Coronary artery (tissue), 2 donors: ENCODE data around the gene CHMP6.
A peak's percentile ranks its signal among the peaks of the same experiment; 100 is the strongest.

ENCODE experiments used
- DNase-seq: peaks from one replicate; pipeline ENCODE4 v3.0.0-alpha.2; 2017; ENCODE audit warnings: low spot score
- H3K27ac ChIP-seq, 2 donors: fragments of 200-600 bp; sonication (generic); one replicate each; pipeline ENCODE4 v1.5.1; 2016 to 2019
- H3K4me3 ChIP-seq: fragments of 200-600 bp; sonication (generic); 2 replicates; pipeline ENCODE4 v1.5.1; 2016; ENCODE audit warnings: mild to moderate bottlenecking, moderate library complexity
- CTCF ChIP-seq: fragments of 200-600 bp; sonication (generic); IDR thresholded peaks from one replicate; pipeline ENCODE4 v1.5.1; 2019; ENCODE audit warnings: antibody characterized with exemption

Gene CHMP6

DNA sequence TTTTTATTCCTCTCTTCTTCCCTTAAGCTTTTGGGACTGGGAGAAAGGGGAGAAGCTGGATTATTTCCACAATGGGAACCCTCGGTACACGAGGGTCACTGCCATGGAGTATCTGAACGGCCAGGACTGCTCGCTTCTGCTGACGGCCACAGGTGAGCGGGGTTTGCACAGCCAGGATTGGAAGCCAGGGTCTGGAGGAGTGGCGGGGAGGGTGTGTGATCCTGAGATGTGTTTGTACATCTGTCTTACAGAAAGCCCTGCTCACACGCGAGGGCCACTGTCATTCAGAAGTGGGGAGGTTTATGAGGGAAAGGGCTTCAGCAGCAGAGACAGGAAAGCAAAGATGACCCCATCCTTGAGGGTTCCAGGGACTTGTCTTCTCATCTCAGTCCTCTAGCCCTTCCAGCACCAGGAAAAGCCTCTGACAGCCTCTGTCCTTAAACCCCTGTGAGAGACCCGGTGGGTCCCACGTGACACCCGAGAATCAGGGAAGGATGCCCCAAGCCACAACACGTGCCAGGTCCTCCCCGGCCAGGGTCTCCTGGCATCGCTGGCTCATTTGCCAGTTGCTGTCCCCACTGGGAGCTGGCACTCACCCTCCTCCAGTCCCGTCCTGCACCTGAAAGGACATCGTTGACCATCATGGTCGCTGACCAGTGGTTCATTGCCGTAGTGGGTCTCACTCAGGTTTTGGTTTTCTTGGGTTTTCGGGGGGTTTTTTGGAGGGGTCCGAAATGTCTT, 44.3 kb upstream of the CHMP6 start:
- TF ChIP-seq CTCF, result no peak
- Histone ChIP-seq H3K4me3 (no peak overlapping the region), H3K27ac (no peak overlapping the region)
- no peak for DNase-seq

DNA sequence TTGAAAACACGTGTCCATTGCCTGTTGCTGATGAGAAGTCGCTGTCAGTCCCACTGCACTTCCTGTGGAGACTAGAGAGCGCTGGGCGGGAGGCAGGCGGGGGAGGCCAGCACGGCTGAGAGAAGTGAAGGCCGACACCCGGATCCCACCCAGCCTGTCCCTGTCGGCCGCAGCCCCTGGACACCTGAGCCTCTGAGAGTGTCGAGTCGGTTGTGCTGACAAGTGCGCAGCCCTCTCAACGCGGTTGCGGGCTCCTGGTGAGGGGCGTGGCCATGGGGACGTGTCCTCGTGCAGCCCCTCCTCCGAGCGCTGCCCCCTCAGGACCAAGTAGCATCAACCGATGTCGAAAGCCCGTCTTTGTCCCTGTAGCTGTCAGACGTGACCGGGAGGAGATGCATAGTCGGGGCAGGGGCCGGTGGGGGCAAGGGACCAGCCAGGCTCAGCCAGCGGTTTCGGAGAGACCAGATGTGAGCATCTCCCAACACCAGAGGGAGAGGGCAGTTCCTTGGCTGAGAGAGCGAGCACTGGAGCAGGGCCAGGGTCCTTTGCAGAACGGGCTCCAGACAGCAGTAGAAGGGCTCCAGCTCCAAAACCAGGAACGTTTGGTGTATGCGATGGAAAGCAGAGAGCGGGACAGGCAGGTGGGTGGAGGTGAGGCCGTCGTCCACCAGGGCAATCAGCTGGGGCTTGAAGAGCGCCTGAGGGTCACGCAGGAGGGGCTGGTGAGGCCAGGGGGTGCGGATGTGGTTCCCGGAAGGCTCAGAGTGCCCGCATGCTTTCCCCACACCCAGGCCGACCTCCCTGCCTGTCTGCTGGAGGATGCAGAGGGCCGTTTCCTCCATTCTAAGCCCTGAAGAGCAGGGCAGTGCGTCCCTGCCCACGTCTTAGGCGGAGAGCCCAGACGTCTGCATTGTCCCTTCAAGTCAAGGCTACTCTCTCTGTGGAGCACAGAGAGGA, 43.3 kb upstream of the CHMP6 start:
- DNase-seq, result no peak
- Histone ChIP-seq H3K4me3 (peak overlapping the region; percentile 7), H3K27ac (peak overlapping the region; percentile 61 to 79)
- TF ChIP-seq CTCF, result no peak

GRCh38 chr17:80948976-80949450, 42.6 kb upstream of the CHMP6 start:
- Histone ChIP-seq H3K4me3 (peak overlapping the region; percentile 7), H3K27ac (peak overlapping the region; percentile 61 to 79)
- no peak for TF ChIP-seq CTCF
- DNase-seq, result no peak

DNA sequence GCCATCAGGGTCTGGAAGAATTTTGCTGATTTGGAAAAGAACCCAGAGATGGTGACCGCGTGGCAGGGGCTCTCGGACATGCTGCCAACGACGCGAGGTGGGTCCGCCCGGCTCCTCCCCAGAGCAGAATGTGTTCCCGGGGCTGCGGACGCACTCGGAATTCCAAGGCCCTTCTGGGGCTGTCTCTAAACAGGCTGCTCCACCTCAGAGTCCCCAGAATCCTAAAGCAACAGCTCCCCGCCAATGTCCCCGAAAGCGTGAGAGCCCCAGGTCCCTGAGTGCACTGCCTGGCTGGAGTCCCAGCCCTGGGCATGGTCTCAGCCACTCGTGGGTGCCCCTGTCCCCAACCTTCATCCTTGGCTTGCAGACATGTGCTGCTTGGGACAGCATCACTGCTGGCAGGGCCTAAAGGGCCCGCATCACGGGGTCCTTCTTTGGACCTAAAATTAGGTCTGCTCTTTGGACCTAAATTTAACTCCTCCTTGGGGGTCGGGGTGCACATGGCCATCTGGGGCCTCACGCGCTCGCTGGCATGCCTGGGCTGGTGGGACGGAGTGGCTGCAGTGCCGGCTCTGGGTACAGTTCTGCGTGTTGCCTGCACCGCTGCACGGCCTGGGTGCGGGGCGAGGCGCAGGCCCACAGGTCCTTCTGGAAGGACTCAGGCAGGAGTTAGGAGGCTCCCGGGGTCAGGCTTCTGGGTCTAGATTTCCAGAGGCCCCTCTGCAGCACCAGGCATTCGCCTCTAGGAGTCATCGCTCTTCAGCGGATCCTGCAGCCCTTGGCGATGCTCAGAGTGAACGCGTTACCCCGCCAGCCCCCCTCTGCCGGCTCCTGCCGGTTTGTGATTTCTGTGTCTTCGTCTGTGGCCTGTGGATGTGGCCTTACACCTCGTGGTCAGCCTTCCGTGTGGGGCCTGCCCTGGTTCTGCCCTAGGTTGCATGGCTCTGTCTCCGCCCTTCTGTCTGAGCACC, 41.9 kb upstream of the CHMP6 start:
- H3K27ac ChIP-seq, result peak overlapping the region; percentile 61 to 79
- no peak for TF ChIP-seq CTCF
- no peak for DNase-seq
- H3K4me3 ChIP-seq, result peak overlapping the region; percentile 7

- H3K4me3 ChIP-seq, result no peak overlapping the region
- no peak for DNase-seq
- no peak for TF ChIP-seq CTCF
- H3K27ac ChIP-seq, result peak overlapping the region in 1 of 2 donors; percentile 79
Observed at GRCh38 chr17:80950466-80951120, 41.0 kb upstream of the CHMP6 start.
